Measurements from ENCODE around the gene BSG. TPM values are rescaled to one million over a fixed set of nuclear protein-coding genes. Genes with fewer than 3 reads are reported as not detected.
"Not testable (repeated sequence)": the region's sequence is repeated elsewhere in the genome, so short reads cannot be mapped to it uniquely, and the experiment has no call there.

BSG gene
- total RNA-seq, 4 donors from 2014 or later = 182 to 408 (median 289) TPM

DNA sequence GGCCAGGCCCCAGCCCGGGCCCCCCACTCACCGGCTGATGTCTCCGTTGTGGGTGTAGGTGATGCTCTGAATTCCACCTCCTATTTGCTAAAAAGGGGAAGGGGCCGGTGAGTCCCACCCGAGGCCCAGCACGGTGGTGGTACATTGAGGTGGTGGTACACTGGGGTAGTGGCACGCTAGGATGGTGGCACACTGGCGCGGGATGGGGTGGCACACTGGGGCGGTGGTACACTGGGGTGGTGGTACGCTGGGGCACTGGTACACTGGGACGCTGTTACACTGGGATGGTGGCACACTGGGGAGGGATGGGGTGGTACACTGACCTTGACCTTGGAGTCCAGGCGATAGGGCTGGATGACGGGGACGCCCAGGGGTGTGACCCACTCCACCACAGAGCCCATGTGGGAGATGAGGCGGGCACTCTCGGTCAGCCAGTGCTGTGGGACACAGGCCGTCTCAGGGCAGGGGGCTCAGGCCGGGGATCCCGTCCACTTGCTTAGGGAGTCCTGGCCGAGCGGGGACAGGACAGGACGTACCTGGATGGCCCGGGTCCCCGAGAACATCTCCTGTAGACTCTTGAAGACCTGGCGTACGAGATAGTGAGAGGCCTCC is 46.4 kb downstream of the BSG start:
- no peak for TF ChIP-seq POLR2A (IDR thresholded peaks at IDR 0.05)
- TF ChIP-seq, protein P1, sequence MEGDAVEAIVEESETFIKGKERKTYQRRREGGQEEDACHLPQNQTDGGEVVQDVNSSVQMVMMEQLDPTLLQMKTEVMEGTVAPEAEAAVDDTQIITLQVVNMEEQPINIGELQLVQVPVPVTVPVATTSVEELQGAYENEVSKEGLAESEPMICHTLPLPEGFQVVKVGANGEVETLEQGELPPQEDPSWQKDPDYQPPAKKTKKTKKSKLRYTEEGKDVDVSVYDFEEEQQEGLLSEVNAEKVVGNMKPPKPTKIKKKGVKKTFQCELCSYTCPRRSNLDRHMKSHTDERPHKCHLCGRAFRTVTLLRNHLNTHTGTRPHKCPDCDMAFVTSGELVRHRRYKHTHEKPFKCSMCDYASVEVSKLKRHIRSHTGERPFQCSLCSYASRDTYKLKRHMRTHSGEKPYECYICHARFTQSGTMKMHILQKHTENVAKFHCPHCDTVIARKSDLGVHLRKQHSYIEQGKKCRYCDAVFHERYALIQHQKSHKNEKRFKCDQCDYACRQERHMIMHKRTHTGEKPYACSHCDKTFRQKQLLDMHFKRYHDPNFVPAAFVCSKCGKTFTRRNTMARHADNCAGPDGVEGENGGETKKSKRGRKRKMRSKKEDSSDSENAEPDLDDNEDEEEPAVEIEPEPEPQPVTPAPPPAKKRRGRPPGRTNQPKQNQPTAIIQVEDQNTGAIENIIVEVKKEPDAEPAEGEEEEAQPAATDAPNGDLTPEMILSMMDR (IDR thresholded peaks at IDR 0.05) = no peak
- DNase-seq = no peak
- Histone ChIP-seq H3K36me3 (peaks cover 34 to 72% (median 51%) of the 10 kb centered on the region in 3 donors), H3K4me3 (no peak overlapping the region), H3K27me3 (peaks cover 0 to 19% (median 0%) of the 10 kb centered on the region in 4 donors), H3K27ac (no peak overlapping the region), H3K9me3 (no peaks in the 10 kb centered on the region), H3K4me1 (peaks cover 0 to 20% (median 9%) of the 10 kb centered on the region in 3 donors)
- 91 to 98% methylated on average over 14 to 17 of the region's 27 CpGs for WGBS, 2 donors
- intact Hi-C loops (cut with DNase I) = no loop called here

DNA sequence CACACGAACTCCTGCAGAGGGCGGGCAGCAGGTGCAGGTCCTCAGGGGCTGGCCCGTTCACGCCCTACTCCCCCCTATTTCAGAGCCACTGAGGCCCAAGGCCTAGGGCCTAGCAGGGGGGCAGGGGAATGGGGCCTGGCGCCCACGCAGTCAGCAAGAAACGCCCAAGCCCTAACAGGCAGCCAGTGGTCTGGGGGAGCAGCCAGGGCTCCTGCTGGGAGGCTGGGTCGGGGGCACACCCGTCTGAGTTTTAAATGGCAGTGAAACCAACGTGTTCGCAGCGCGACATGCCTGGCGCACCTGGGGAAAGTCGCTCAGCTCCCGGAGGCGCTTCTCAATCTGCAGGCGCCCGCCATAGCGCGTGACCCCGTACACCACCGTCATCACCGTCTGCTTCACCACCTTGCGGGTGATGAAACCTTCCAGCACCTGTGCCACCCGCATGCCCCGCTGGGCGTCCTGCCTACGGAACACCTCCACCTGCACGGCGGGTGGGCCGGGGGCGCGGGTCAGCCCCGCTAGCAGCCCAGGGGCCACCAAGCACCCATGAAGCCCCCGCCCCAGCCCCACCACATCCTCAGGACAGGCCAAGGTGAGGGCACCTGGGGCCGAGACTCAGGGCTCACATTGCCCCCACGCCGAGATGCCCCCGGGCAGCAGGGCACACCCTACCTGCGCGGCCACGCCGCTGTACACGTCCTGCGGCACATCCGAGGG is 47.0 kb downstream of the BSG start:
- WGBS, 2 donors = 95% methylated on average over 4 to 32 of the region's 47 CpGs
- TF ChIP-seq POLR2A (IDR thresholded peaks at IDR 0.05) = no peak
- TF ChIP-seq, protein P1 (IDR thresholded peaks at IDR 0.05) = no peak
- peaks cover 34 to 79% (median 51%) of the 10 kb centered on the region in 3 donors for H3K36me3 ChIP-seq

DNA sequence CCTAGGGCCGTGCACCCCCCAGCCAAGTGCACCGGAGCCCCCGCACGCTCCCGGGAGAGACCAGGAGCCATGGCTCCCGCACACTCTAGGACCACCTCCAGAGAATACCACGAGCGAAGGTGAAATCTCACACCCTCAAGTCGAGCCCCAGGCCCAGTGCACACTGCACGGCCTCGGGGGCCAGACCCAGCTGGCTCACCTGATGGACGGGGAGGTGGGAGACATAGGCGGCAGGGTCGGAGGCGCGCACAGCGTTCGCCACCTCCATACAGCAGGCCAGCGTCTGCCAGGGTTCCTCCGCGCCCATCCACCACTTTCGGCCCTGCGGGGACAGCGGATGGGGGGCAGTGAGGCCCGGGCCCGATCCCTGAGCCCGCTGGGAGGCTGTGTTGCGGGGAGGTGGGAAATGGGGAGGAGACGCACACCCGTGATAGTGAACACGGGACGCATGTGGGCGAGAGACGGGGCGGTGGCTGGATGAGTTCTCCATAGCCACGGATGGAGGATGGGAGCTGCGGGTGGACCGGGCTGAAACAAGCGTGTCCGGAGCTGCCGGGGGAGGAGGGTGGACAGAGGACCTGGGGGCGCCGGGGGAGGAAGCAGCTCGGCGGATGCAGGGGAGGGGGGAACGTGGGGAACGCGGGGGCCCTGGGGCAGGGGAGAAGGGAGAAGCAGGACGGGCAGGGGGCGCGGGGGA is 47.9 kb downstream of the BSG start:
- H3K9me3 ChIP-seq = no peaks in the 10 kb centered on the region
- intact Hi-C loops (cut with DNase I) = no loop called here
- TF ChIP-seq POLR2A (IDR thresholded peaks at IDR 0.05) = no peak
- TF ChIP-seq, protein P1 (IDR thresholded peaks at IDR 0.05) = no peak
- H3K4me3 ChIP-seq = no peak overlapping the region
- no peak overlapping the region for H3K27ac ChIP-seq
- peaks cover 0 to 20% (median 9%) of the 10 kb centered on the region in 3 donors for H3K4me1 ChIP-seq
- peaks cover 0 to 16% (median 0%) of the 10 kb centered on the region in 4 donors for H3K27me3 ChIP-seq
- WGBS, 2 donors = 94 to 97% methylated on average over 13 to 14 of the region's 51 CpGs
- H3K36me3 ChIP-seq = peaks cover 34 to 88% (median 51%) of the 10 kb centered on the region in 3 donors
- DNase-seq = no peak

More for the DNA sequence above, 47.0 kb downstream of the BSG start:
- Histone ChIP-seq H3K27ac (no peak overlapping the region), H3K4me1 (peaks cover 0 to 20% (median 9%) of the 10 kb centered on the region in 3 donors), H3K27me3 (peaks cover 0 to 19% (median 0%) of the 10 kb centered on the region in 4 donors), H3K4me3 (no peak overlapping the region), H3K9me3 (no peaks in the 10 kb centered on the region)
- intact Hi-C loops (cut with DNase I) = no loop called here
- DNase-seq = no peak

DNA sequence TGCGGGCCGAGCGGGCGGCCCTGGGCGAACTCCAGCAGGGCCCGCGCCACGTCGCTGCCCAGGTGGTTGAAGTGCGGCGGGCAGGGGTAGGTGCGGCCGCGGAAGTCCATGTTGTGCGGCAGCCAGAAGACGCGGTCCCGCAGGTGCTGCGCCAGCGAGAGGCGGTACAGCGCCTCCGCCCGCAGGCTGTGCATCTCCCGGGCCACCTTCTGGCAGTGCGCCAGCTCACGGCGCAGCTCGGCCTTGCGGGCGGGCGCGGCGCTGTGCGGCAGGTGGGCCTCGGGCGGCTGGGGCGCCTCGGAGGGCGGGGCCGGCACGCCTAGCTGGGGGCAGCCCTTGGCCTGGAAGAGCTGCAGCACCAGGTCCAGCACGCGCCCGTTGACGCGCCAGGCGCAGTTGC is 48.8 kb downstream of the BSG start:
- DNase-seq; H3K4me3 ChIP-seq; intact Hi-C loops (cut with DNase I); H3K27ac ChIP-seq; H3K9me3 ChIP-seq: not testable (repeated sequence)
- Histone ChIP-seq H3K27me3 (peaks cover 0 to 12% (median 0%) of the 10 kb centered on the region in 4 donors), H3K36me3 (peaks cover 34 to 97% (median 51%) of the 10 kb centered on the region in 3 donors), H3K4me1 (peaks cover 0 to 14% (median 9%) of the 10 kb centered on the region in 3 donors)
- 100% methylated on average over 4 of the region's 48 CpGs; no CpG with 5 or more reads in 1 of the 2 donors for WGBS, 2 donors

DNA sequence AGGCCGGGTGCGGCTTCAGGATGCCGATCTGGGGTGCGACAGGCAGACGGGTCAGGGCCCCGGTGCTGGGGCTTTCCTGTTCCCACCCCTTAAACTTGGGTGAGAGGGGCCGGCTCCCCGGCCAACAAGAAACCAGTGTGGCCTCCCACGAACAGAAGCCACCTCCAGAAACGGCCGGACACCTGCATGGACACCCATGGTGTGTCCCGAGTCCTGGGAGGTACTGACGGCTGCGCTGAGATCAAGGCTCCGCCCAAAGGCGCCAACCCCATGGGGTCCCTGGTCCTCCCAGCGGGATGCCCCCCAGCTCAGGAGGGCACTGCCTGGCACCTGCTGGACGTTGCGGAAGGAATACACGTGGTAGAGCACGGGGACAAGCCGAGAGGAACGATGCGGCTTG is 49.4 kb downstream of the BSG start:
- peaks cover 34 to 96% (median 50%) of the 10 kb centered on the region in 3 donors for H3K36me3 ChIP-seq
- DNase-seq = no peak
- no peak overlapping the region for H3K4me3 ChIP-seq
- 100% methylated on average over 3 of the region's 24 CpGs; no CpG with 5 or more reads in 1 of the 2 donors for WGBS, 2 donors
- H3K9me3 ChIP-seq = no peaks in the 10 kb centered on the region
- no peak overlapping the region for H3K27ac ChIP-seq
- H3K4me1 ChIP-seq = peaks cover 0 to 8% (median 3%) of the 10 kb centered on the region in 3 donors
- intact Hi-C loops (cut with DNase I) = no loop called here
- peaks cover 0 to 6% (median 0%) of the 10 kb centered on the region in 4 donors for H3K27me3 ChIP-seq
- TF ChIP-seq POLR2A (IDR thresholded peaks at IDR 0.05) = no peak
- TF ChIP-seq, protein P1 (IDR thresholded peaks at IDR 0.05) = no peak
